C4-2B (cell line): ENCODE data around the gene SEMA3C.

Source experiments
- H3K27ac ChIP-seq: fragments of 450-650 bp; 2 replicates; pipeline ENCODE4 v1.5.1; 2017
- CTCF ChIP-seq: fragments of 450-650 bp; conservative IDR thresholded peaks from 2 replicates; pipeline ENCODE4 v1.5.1; 2017; ENCODE audit warnings: mild to moderate bottlenecking
- ZFX ChIP-seq: fragments of 450-650 bp; IDR thresholded peaks from 2 replicates; pipeline ENCODE4 v1.6.1; 2017

Gene SEMA3C

GRCh38 chr7:80783186-80783677 lies 135.6 kb downstream of the SEMA3C start:
- no peak for TF ChIP-seq CTCF
- no peak overlapping the region for H3K27ac ChIP-seq

GRCh38 chr7:80781561-80781979 lies 137.3 kb downstream of the SEMA3C start:
- peak overlapping the region; percentile 10; the same call in 1 of the 2 replicates for H3K27ac ChIP-seq
- TF ChIP-seq CTCF (no peak), ZFX (no peak)

GRCh38 chr7:80781146-80781545 lies 137.7 kb downstream of the SEMA3C start:
- TF ChIP-seq CTCF (no peak), ZFX (no peak)

GRCh38 chr7:80779456-80779855 lies 139.4 kb downstream of the SEMA3C start:
- no peak overlapping the region for H3K27ac ChIP-seq
- no peak for TF ChIP-seq CTCF
- TF ChIP-seq ZFX, result no peak

More at GRCh38 chr7:80781146-80781545, 137.7 kb downstream of the SEMA3C start:
- peak overlapping the region; percentile 64 for H3K27ac ChIP-seq

- no peak overlapping the region for H3K27ac ChIP-seq
- TF ChIP-seq ZFX (no peak), CTCF (no peak)
Observed at GRCh38 chr7:80775897-80776296, 143.0 kb downstream of the SEMA3C start.

- no peak overlapping the region for H3K27ac ChIP-seq
- no peak for TF ChIP-seq ZFX
- no peak for TF ChIP-seq CTCF
Observed at GRCh38 chr7:80775482-80775881, 143.4 kb downstream of the SEMA3C start.

- H3K27ac ChIP-seq, result no peak overlapping the region
- TF ChIP-seq CTCF (no peak), ZFX (no peak)
Observed at GRCh38 chr7:80774843-80775242, 144.0 kb downstream of the SEMA3C start.
